ENCODE data around the gene TMEM238L.

GRCh38 chr17:10798332-10798749, 5.6 kb downstream of the TMEM238L start:
- TF ChIP-seq CTCF (conservative IDR thresholded peaks at IDR 0.05; ENCODE audit: low read depth, low read length) = no peak
- TF ChIP-seq CHD1 (IDR thresholded peaks at IDR 0.05; ENCODE audit: low read depth, low read length) = no peak
- TF ChIP-seq POLR2A (IDR thresholded peaks at IDR 0.05; ENCODE audit: low read depth, low read length) = no peak
- TF ChIP-seq NFE2L2 (IDR thresholded peaks at IDR 0.05; ENCODE audit: low read depth, low read length) = no peak
- TF ChIP-seq CEBPB (IDR thresholded peaks at IDR 0.05; ENCODE audit: low read depth, low read length) = no peak
- no peak for TF ChIP-seq BHLHE40 (IDR thresholded peaks at IDR 0.05; ENCODE audit: low read depth, low read length)
- no peak for TF ChIP-seq RFX5 (IDR thresholded peaks at IDR 0.05; ENCODE audit: low read depth, low read length)

All from IMR-90 (cell line).